BLaER1 (cell line): Measurements from ENCODE around the gene CD1C.
"Not testable (repeated sequence)": the region's sequence is repeated elsewhere in the genome, so short reads cannot be mapped to it uniquely, and the experiment has no call there.

ENCODE experiments used
- H3K27ac ChIP-seq: shearing (Covaris generic); formaldehyde crosslinking; 2 replicates; pipeline ENCODE4 v1.8.1; 2022
- H3K27me3 ChIP-seq: shearing (Covaris generic); formaldehyde crosslinking; 2 replicates; pipeline ENCODE4 v1.8.1; 2022
- H3K36me3 ChIP-seq: shearing (Covaris generic); formaldehyde crosslinking; 2 replicates; pipeline ENCODE4 v1.8.1; 2022
- H3K4me1 ChIP-seq: shearing (Covaris generic); formaldehyde crosslinking; 2 replicates; pipeline ENCODE4 v1.8.1; 2022
- H3K4me2 ChIP-seq: shearing (Covaris generic); formaldehyde crosslinking; 2 replicates; pipeline ENCODE4 v1.8.1; 2022
- H3K4me3 ChIP-seq: shearing (Covaris generic); formaldehyde crosslinking; 2 replicates; pipeline ENCODE4 v1.8.1; 2022
- H3K9ac ChIP-seq: shearing (Covaris generic); formaldehyde crosslinking; 2 replicates; pipeline ENCODE4 v1.8.1; 2022
- H3K9me3 ChIP-seq: shearing (Covaris generic); formaldehyde crosslinking; 2 replicates; pipeline ENCODE4 v1.8.1; 2022
- H4K20me1 ChIP-seq: shearing (Covaris generic); formaldehyde crosslinking; 2 replicates; pipeline ENCODE4 v1.8.1; 2022
- Cebpa-rat ChIP-seq: shearing (Covaris generic); IDR thresholded peaks from 2 replicates; pipeline ENCODE4 v1.8.1; 2022

Gene CD1C

GRCh38 chr1:158289811-158290210 lies at the start of gene CD1C:
TSS of gene CD1C (plus strand) at chr1:158289923. CDS start at chr1:158290065, 142 bp downstream.
- peak within 1 kb of the TSS; percentile 82 for H3K27ac ChIP-seq
- H4K20me1 ChIP-seq, result no peaks in the 10 kb centered on the region
- H3K9me3 ChIP-seq, result peaks cover 14% of the 10 kb centered on the region
- H3K4me3 ChIP-seq, result peak within 1 kb of the TSS; percentile 38; the same call in 1 of the 2 replicates
- H3K36me3 ChIP-seq, result no peaks in the 10 kb centered on the region
- no peaks in the 10 kb centered on the region for H3K27me3 ChIP-seq
- no peak for TF ChIP-seq Cebpa-rat
- H3K4me1 ChIP-seq, result peaks cover 71% of the 10 kb centered on the region
- H3K4me2 ChIP-seq, result peak within 1 kb of the TSS; percentile 94
- H3K9ac ChIP-seq, result peak within 1 kb of the TSS; percentile 36; the same call in 1 of the 2 replicates

DNA sequence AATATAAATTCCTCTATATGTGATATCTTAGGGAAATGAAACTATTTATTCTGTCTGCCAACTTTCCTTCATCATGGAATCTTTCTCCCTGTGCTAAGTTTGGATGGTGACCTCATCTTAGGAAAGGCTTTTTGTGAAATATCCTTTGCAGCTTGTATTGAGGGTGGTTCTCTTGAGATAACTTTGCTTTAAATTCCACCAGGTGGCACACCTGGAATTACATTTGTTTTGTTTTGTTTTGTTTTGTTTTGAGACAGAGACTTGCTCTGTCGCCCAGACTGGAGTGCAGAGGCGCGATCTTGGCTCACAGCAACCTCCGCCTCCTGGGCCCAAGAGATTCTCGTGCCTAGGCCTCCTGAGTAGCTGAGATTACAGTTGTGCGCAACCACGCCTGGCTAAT lies 43.1 kb upstream of the CD1C start:
- TF ChIP-seq Cebpa-rat, result no peak
- H3K4me3 ChIP-seq, result no peak overlapping the region
- peak overlapping the region; percentile 79 for H3K4me2 ChIP-seq
- H3K9ac ChIP-seq, result no peak overlapping the region
- H3K36me3 ChIP-seq, result no peaks in the 10 kb centered on the region
- H4K20me1 ChIP-seq, result no peaks in the 10 kb centered on the region
- no peaks in the 10 kb centered on the region for H3K27me3 ChIP-seq
- H3K27ac ChIP-seq, result no peak overlapping the region
- H3K9me3 ChIP-seq, result no peaks in the 10 kb centered on the region
- H3K4me1 ChIP-seq, result peaks cover 37% of the 10 kb centered on the region

DNA sequence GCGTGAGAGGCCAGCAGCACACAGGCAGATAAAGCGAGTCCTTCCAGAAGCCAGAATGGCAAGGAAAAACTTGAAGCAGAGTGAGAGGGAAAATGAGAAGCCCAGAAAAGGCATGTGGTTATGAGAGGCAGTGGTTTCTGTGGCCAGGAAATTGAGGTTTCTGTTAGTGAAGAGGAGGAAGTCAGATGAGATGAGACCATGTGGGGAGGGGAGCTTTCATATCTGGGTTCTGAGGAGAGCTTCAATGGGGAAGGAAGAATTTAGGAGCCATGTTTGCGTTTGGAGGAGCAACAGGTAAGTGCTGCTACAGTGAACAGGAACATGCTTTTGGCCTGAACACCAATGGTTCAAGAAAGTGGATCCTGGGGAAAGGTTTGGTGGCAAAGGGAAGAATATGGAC lies 41.6 kb upstream of the CD1C start:
- no peak overlapping the region for H3K9ac ChIP-seq
- H3K27ac ChIP-seq, result peak overlapping the region; percentile 37
- no peak for TF ChIP-seq Cebpa-rat
- H3K9me3 ChIP-seq, result no peaks in the 10 kb centered on the region
- peak overlapping the region; percentile 79 for H3K4me2 ChIP-seq
- H4K20me1 ChIP-seq, result no peaks in the 10 kb centered on the region
- H3K27me3 ChIP-seq, result no peaks in the 10 kb centered on the region
- H3K36me3 ChIP-seq, result no peaks in the 10 kb centered on the region
- peak overlapping the region; percentile 8; the same call in 1 of the 2 replicates for H3K4me3 ChIP-seq
- peaks cover 37% of the 10 kb centered on the region for H3K4me1 ChIP-seq

DNA sequence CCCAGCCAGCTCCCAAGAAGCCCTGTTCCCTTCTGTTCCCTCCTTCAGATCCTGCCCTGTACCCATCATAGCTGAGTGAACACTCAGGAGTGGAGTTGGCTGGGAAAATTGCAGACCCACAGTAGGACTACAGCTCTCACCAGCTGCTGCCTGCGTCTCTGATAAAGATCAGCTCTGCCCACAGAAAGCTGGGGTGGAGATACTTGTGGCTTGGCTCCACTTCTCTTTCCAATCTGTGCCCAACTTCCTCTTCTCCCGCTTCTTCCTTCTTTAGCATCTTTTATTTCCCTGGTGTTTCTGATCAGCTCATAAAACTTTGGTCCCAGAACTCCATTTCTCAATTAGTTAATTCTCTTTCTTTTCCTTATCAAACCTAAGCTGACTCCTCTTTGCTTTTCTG lies 41.0 kb upstream of the CD1C start:
- no peaks in the 10 kb centered on the region for H3K36me3 ChIP-seq
- peak overlapping the region; percentile 79 for H3K4me2 ChIP-seq
- no peak overlapping the region for H3K9ac ChIP-seq
- H3K4me3 ChIP-seq, result 0 out of 2 replicates have a peak overlapping the region, but pooled peaks have one; percentile 8
- H3K27ac ChIP-seq, result peak overlapping the region; percentile 37
- H3K9me3 ChIP-seq, result no peaks in the 10 kb centered on the region
- TF ChIP-seq Cebpa-rat, result no peak
- peaks cover 37% of the 10 kb centered on the region for H3K4me1 ChIP-seq
- no peaks in the 10 kb centered on the region for H4K20me1 ChIP-seq
- H3K27me3 ChIP-seq, result no peaks in the 10 kb centered on the region

DNA sequence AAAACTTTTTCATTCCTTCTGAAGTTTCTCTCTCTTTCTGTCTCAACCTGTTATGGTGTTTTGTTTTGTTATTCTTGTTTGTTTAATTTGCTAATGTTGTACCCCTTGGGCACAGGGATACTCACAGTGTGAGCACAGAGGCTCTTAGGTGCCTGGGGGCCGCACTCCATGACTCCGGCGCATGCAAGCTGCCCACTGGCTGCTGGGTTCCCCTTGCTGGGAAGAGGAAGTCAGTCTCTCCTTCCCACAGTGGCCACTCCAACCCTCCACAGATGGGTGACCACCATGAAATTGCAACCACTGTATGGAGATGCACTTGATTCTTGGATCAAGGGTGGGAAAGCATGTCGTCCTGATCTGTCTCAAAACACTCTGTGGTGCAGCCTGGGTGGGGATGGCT lies 40.1 kb upstream of the CD1C start:
- H3K9ac ChIP-seq, result no peak overlapping the region
- H3K4me1 ChIP-seq, result peaks cover 42% of the 10 kb centered on the region
- H3K27me3 ChIP-seq, result no peaks in the 10 kb centered on the region
- H3K4me3 ChIP-seq, result no peak overlapping the region
- H3K4me2 ChIP-seq, result peak overlapping the region; percentile 79
- no peak for TF ChIP-seq Cebpa-rat
- 0 out of 2 replicates have a peak overlapping the region, but pooled peaks have one; percentile 5 for H3K27ac ChIP-seq
- peaks cover 4% of the 10 kb centered on the region; the same call in 1 of the 2 replicates for H3K9me3 ChIP-seq
- H3K36me3 ChIP-seq, result no peaks in the 10 kb centered on the region
- H4K20me1 ChIP-seq, result no peaks in the 10 kb centered on the region

DNA sequence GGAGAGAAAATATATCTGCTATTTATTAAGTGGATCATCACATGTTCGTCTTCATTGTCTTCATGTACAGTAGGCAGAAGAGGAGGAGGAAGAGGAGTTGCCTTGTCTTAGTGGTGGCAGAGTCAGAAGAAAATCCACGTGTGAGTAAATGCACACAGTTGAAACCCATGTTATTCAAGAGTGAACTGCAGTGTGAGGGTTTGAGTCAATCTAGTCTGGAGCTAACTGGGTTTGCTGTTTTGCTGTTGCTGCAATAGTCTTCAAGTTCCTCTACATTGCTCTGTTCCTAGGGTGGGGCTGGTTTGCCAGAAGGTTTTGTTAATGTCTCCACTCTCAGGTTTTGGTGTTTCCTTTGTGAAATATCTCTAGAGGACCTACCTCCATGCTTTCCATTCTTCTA lies 38.6 kb upstream of the CD1C start:
- no peaks in the 10 kb centered on the region for H3K36me3 ChIP-seq
- no peak overlapping the region for H3K27ac ChIP-seq
- no peak overlapping the region for H3K9ac ChIP-seq
- H3K4me2 ChIP-seq, result no peak overlapping the region
- peaks cover 42% of the 10 kb centered on the region for H3K4me1 ChIP-seq
- H3K27me3 ChIP-seq, result no peaks in the 10 kb centered on the region
- no peak overlapping the region for H3K4me3 ChIP-seq
- peaks cover 19% of the 10 kb centered on the region for H3K9me3 ChIP-seq
- TF ChIP-seq Cebpa-rat, result no peak
- no peaks in the 10 kb centered on the region for H4K20me1 ChIP-seq

DNA sequence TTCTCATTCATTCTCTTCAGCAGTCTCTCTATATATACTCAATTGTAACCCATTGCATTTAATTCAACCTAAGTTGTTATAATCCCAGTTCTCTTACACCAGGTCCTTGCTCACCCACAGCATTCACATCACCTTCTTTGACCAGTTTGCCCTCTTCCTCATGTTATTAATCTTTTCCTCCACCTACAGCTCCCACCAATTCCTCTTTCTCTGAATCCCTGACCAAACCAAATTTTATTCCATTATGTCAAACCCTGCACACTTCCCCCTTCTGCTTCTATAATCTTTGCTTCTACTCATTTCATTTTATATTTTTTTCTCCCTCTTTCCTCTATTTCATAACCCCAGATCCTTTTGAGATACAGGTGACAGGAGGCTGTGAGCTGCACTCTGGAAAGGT lies 34.1 kb upstream of the CD1C start:
- no peak for TF ChIP-seq Cebpa-rat
- Histone ChIP-seq H3K36me3 (no peaks in the 10 kb centered on the region), H3K9me3 (peaks cover 21% of the 10 kb centered on the region), H3K27ac (no peak overlapping the region), H4K20me1 (no peaks in the 10 kb centered on the region), H3K4me2 (no peak overlapping the region), H3K27me3 (no peaks in the 10 kb centered on the region), H3K4me3 (no peak overlapping the region), H3K9ac (no peak overlapping the region), H3K4me1 (peaks cover 4% of the 10 kb centered on the region; the same call in 1 of the 2 replicates)

DNA sequence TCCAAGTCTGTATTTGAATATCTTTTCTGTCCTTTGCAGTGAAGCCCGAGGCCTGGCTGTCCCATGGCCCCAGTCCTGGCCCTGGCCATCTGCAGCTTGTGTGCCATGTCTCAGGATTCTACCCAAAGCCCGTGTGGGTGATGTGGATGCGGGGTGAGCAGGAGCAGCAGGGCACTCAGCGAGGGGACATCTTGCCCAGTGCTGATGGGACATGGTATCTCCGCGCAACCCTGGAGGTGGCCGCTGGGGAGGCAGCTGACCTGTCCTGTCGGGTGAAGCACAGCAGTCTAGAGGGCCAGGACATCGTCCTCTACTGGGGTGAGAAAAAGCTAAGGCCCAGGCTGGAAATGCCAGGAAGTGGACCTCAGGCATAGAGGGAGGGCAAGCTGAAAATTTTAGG lies 33.0 kb upstream of the CD1C start:
- H3K36me3 ChIP-seq, H4K20me1 ChIP-seq, H3K27ac ChIP-seq, H3K4me3 ChIP-seq, H3K4me1 ChIP-seq, H3K9ac ChIP-seq, H3K27me3 ChIP-seq, H3K4me2 ChIP-seq: not testable (repeated sequence)
- H3K9me3 ChIP-seq, result peaks cover 21% of the 10 kb centered on the region

DNA sequence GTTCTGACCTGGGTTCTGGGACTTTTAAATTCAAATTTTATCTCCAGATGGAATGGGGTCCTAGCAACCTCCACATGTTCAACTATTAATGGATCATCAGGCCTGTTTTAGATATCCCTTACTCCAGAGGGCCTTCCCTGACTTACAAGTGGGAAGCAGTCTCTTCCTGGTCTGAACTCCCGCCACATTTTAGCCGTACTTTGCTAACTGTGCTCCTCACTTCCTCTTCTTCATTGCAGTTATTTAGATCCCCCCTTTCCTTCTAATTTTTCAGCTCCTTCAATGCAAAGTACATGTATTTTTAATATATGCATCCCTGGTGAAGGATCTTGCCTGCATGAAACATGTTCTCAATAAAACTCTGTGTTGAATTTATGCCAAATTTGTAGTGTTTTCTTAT lies 31.8 kb upstream of the CD1C start:
- Histone ChIP-seq H3K4me2 (no peak overlapping the region), H3K9ac (no peak overlapping the region), H4K20me1 (no peaks in the 10 kb centered on the region), H3K9me3 (peaks cover 21% of the 10 kb centered on the region), H3K4me3 (no peak overlapping the region), H3K27me3 (no peaks in the 10 kb centered on the region), H3K27ac (no peak overlapping the region), H3K36me3 (no peaks in the 10 kb centered on the region), H3K4me1 (peaks cover 4% of the 10 kb centered on the region; the same call in 1 of the 2 replicates)
- no peak for TF ChIP-seq Cebpa-rat

DNA sequence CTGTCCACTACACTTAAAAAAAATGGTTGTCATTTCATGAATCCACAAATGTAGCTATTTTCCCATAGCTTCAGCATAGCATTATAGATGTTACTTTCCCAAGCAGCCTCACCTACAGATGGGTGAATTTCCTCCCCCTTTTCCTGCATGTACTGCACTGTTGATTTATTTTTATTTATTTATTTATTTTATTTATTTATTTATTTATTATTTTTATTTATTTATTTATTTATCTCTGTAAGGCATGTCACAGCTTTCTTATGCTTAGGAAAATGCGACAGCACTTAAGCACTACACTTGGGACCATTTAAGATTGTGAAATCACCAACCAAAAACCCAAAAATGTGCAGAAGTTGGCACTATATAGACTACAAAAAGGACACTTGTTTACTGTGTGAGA lies 30.6 kb upstream of the CD1C start:
- Histone ChIP-seq H3K4me3 (no peak overlapping the region), H3K36me3 (no peaks in the 10 kb centered on the region), H3K27me3 (no peaks in the 10 kb centered on the region), H4K20me1 (no peaks in the 10 kb centered on the region), H3K27ac (no peak overlapping the region), H3K4me2 (no peak overlapping the region), H3K9me3 (peaks cover 21% of the 10 kb centered on the region), H3K9ac (no peak overlapping the region), H3K4me1 (peaks cover 4% of the 10 kb centered on the region; the same call in 1 of the 2 replicates)
- TF ChIP-seq Cebpa-rat, result no peak

DNA sequence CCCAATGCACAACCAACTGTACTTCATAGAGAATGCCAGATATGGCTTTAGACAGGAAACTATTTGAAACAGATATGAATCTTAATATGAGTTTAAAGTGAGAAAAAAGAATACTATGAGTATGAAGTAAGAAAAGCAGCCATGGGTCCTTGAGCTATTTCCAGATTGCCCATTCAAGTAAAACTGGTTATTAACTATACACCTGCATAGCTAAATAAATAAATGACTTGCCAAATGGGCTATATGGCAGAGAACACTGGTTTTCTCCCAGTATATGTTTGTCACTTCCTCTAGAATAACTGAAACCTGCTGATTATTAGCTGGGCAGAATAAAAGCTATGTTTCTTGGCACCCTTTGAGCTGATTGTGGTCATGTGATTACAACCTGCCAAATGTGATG lies 17.0 kb upstream of the CD1C start:
- Histone ChIP-seq H3K9me3 (peaks cover 11% of the 10 kb centered on the region), H3K4me1 (peaks cover 17% of the 10 kb centered on the region), H3K4me2 (no peak overlapping the region), H3K4me3 (no peak overlapping the region), H3K27me3 (no peaks in the 10 kb centered on the region), H3K9ac (no peak overlapping the region), H3K27ac (no peak overlapping the region), H3K36me3 (no peaks in the 10 kb centered on the region), H4K20me1 (no peaks in the 10 kb centered on the region)
- no peak for TF ChIP-seq Cebpa-rat
